MM.1S (cell line): ENCODE measurements around the gene PPP1R7.

Source experiments
- EZH2 ChIP-seq: fragments of 300-600 bp; sonication (generic); optimal IDR thresholded peaks from 2 replicates; pipeline ENCODE3; 2017; ENCODE audit warnings: low read depth, mild to moderate bottlenecking, antibody characterized with exemption, low read length, mixed read lengths
- EZH2phosphoT487 ChIP-seq: fragments of 300-600 bp; sonication (generic); IDR thresholded peaks from 2 replicates; pipeline ENCODE4 v1.6.1; 2018; ENCODE audit warnings: antibody characterized with exemption, low read length
- TF ChIP-seq, protein P1 (sequence below): fragments of 300-600 bp; sonication (generic); IDR thresholded peaks from 2 replicates; pipeline ENCODE4 v1.5.1; 2016; ENCODE audit warnings: antibody characterized with exemption, low read length, mixed read lengths

DNA sequence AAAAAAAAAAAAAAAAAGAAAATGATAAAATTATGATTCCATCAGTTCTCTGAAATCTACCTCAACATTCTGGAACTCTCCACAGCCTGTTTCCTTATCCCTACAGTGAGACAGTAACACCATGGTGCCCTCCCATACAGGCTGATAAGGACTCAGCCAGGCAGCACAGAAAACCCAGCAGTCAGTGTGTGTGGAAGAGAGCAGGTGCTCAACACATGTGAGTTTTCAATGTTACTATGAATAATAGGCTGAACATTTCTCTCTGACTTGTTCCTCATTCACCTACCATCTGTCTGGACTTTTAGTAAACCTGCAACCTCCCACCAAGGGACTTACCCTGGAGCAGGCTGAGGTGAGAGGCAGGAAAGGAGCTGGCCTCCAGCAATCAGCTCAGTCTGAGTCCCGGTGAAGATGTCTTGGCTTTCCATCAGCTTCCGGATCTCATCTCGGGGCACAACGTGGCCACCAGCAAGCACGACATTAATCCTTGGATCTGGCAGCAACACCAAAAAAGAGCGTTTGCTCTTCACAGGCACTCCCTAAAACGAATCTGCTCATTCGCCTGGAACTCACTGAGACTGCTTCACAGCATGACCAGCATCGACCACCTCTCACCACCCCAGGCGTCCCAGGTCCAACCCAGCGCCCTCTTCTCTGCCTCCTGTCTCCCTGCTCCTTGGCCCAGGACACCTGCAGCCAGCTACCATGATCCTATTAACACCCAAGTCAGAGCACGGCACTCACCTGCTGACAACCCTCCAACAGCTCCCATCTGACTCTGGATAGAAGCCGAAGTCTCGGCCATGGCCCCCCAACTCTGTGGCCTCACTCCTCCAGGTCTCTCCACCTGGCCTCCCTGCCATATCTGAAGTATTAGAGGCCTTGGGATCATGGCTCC, 17.5 kb upstream of the PPP1R7 start:
- TF ChIP-seq, protein P1, sequence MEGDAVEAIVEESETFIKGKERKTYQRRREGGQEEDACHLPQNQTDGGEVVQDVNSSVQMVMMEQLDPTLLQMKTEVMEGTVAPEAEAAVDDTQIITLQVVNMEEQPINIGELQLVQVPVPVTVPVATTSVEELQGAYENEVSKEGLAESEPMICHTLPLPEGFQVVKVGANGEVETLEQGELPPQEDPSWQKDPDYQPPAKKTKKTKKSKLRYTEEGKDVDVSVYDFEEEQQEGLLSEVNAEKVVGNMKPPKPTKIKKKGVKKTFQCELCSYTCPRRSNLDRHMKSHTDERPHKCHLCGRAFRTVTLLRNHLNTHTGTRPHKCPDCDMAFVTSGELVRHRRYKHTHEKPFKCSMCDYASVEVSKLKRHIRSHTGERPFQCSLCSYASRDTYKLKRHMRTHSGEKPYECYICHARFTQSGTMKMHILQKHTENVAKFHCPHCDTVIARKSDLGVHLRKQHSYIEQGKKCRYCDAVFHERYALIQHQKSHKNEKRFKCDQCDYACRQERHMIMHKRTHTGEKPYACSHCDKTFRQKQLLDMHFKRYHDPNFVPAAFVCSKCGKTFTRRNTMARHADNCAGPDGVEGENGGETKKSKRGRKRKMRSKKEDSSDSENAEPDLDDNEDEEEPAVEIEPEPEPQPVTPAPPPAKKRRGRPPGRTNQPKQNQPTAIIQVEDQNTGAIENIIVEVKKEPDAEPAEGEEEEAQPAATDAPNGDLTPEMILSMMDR = no peak
- no peak for TF ChIP-seq EZH2
- TF ChIP-seq EZH2phosphoT487 = no peak
